Heart left ventricle (tissue), 16 donors: Measurements from ENCODE around the gene YES1. TPM values are rescaled to one million over a fixed set of nuclear protein-coding genes. Genes with fewer than 3 reads are reported as not detected.

Experiments used
- ATAC-seq, 4 donors: fragments of 200-7000 bp; cut with Tn5 transposase; one replicate each; pipeline ENCODE4 v1.9.1; 2020 to 2022; ENCODE audit warnings: moderate library complexity in 4 of 4, mild to moderate bottlenecking in 3 of 4, moderate number of reproducible peaks in 1 of 4
- DNase-seq, 5 donors: peaks; one replicate each; pipeline ENCODE4 v3.0.0-alpha.2; 2020
- H3K27ac ChIP-seq, 12 donors: fragments of 200-600 bp; sonication (generic) in 4 of 12; one replicate each; pipeline versions ENCODE4 v1.5.0 to v1.8.0; 2016 to 2022; ENCODE audit warnings: mild to moderate bottlenecking in 2 of 12
- H3K27me3 ChIP-seq, 9 donors: fragments of 200-600 bp; sonication (generic) in 2 of 9; one replicate each; pipeline versions ENCODE4 v1.5.1 to v1.8.0; 2016 to 2022; ENCODE audit warnings: mild to moderate bottlenecking in 3 of 9
- H3K36me3 ChIP-seq, 9 donors: fragments of 200-600 bp; sonication (generic) in 2 of 9; one replicate each; pipeline versions ENCODE4 v1.5.0 to v1.8.0; 2018 to 2022; ENCODE audit warnings: mild to moderate bottlenecking in 2 of 9
- H3K4me1 ChIP-seq, 12 donors: fragments of 200-600 bp; sonication (generic) in 4 of 12; one replicate each; pipeline versions ENCODE4 v1.5.0 to v1.8.0; 2016 to 2022; ENCODE audit warnings: mild to moderate bottlenecking in 3 of 12
- H3K4me3 ChIP-seq, 12 donors: fragments of 200-600 bp; sonication (generic) in 4 of 12; one replicate each; pipeline versions ENCODE4 v1.5.0 to v1.8.0; 2017 to 2022; ENCODE audit warnings: mild to moderate bottlenecking in 9 of 12, moderate library complexity in 4 of 12
- H3K9me3 ChIP-seq, 12 donors: fragments of 200-600 bp; sonication (generic) in 4 of 12; one replicate each; pipeline versions ENCODE4 v1.5.0 to v1.8.0; 2016 to 2022; ENCODE audit warnings: mild to moderate bottlenecking in 1 of 12
- CTCF ChIP-seq, 12 donors: fragments of 200-600 bp; sonication (generic) in 4 of 12; IDR thresholded peaks; one replicate each; pipeline versions ENCODE4 v1.5.0 to v1.8.0; 2018 to 2022; ENCODE audit warnings: antibody characterized with exemption in 12 of 12, mild to moderate bottlenecking in 5 of 12
- POLR2A ChIP-seq, 2 donors: fragments of 450-650 bp; IDR thresholded peaks; one replicate each; pipeline ENCODE4 v1.6.1; 2017; ENCODE audit warnings: antibody characterized with exemption in 2 of 2, mild to moderate bottlenecking in 2 of 2, moderate library complexity in 2 of 2
- WGBS, 4 donors: extraction: QIAGEN DNeasy Blood & Tissue Kit in 2 of 4; methylation state at CpG; one replicate each; pipeline versions ENCODE4 v1.1.5 to v1.1.7; 2013 to 2018; 5-methylcytosine and 5-hydroxymethylcytosine counted together
- intact Hi-C, 10 donors: fragments of 100-400 bp; cut with DNase I; formaldehyde crosslinking; loops; one replicate each; pipeline versions ENCODE4 v1.11.1 to v1.14.2; 2022
- polyA plus RNA-seq, 2 donors: library from polyadenylated mRNA; stranded (reverse); fragments of 200-250 nt; gene quantifications; one replicate each; pipeline ENCODE4 v1.2.3, GENCODE V29; 2013
- total RNA-seq, 9 donors: library from RNA; depleted of rRNA in 2 of 9; stranded (reverse); fragments of >200 nt in 2 of 9; fragmentation: NEBNext Ultra II Directional in 3 of 9; extraction: Animal tissue kit (Norgen Biotek cat#: 25700) in 3 of 9; gene quantifications; one replicate each; pipeline versions ENCODE4 v1.1.0 to v1.2.4, GENCODE V29; 2016 to 2023
- donor health status: ischemic (EF 13 %, LVEDD 7.1; RV severe dilation, severe dysfunction).
- donor health status: healthy with polysubstance abuse.
- donor health status: DM: no; HTN: yes; CAD: no.
- donor health status: DM: no; HTN: no; CAD: no.
- donor health status: ischemic (EF 25% LVEDD 6.9; RV normal size, moderate dysfunction).
- donor health status: ischemic (EF 25% LVEDD 5.7; RV mildly dilated, moderate dysfunction).
- donor health status: healthy.
- donor health status: DM: yes; HTN: yes; CAD: no.
- donor health status: ischemic (EF 35%, LVEDD 5.7; RV mildly dilated, moderate dysfunction).
- donor health status: nonischemic (EF 11% LVEDD 7.7; RV severe dilation, severe dysfunction).
- donor health status: DM: yes; HTN: yes; CAD: no.
- donor health status: PGD.
- donor health status: ischemic (EF 29% LVEDD 5.4; RV normal size, mild dysfunction).
- donor health status: nonischemic (EF 23%, LVEDD 6.1; RV moderate dilation, normal function).

YES1 gene
- total and polyA plus RNA-seq, 11 donors: 7.1 to 50.2 (median 23.5) TPM

- DNase-seq (no peak), ATAC-seq (no peak)
- Histone ChIP-seq H3K9me3 (peaks cover 0 to 3% (median 0%) of the 10 kb centered on the region in 12 donors), H3K4me1 (peaks cover 0 to 16% (median 0%) of the 10 kb centered on the region in 12 donors), H3K27ac (no peak overlapping the region), H3K4me3 (no peak overlapping the region), H3K36me3 (no peaks in the 10 kb centered on the region), H3K27me3 (no peaks in the 10 kb centered on the region)
- WGBS, 4 donors: 81 to 90% (median 88%) methylated on average over 4 of the region's 4 CpGs
- TF ChIP-seq CTCF (IDR thresholded peaks at IDR 0.05): no peak
- no peak for TF ChIP-seq POLR2A (IDR thresholded peaks at IDR 0.05)
- intact Hi-C loops: no loop called here
Measured at GRCh38 chr18:849021-849420, 37.0 kb upstream of the YES1 start.

DNA sequence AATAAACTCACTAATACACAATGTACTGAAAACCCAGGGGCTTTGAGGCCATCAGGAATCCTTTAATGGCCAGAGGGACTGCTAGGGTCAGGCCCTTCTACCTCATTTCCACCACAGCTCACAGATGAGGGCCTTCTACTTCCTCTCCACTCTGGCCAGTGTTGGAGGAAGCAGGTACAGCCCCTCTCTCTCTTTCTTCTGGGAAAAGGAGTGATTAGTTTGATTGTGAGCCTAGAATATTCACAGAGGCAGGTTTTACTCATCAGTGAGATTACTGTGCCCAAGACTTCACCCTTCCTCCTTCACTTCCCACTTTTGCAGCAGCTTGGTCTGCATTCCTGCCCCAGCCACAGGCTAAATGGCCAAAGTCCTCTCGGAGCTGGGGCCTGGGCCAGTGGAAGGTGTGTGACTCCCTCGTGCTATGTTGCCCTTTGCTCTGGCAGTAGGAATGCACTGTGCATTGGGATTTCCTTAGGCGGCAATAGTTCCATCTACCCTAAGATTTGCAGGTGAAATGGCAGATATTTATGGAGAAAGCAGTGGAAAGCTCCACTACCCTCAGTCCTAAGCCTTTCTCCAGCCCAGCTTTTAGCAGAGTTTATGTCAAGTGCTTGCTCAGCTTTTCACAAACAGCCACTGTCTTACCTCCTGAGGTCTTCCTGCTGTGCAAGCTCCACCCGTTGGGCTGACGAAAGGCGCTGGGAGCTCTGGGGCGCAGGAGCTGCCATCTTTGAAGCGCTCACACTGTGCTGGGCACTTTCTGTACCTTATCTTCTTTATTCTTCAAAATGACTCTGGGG, 36.2 kb upstream of the YES1 start:
- intact Hi-C loops: no loop called here
- H3K27ac ChIP-seq: no peak overlapping the region
- no peak for DNase-seq
- no peaks in the 10 kb centered on the region for H3K36me3 ChIP-seq
- peaks cover 0 to 16% (median 0%) of the 10 kb centered on the region in 12 donors for H3K4me1 ChIP-seq
- H3K4me3 ChIP-seq: no peak overlapping the region
- 65 to 78% (median 76%) methylated on average over 8 of the region's 8 CpGs for WGBS, 4 donors
- ATAC-seq: no peak
- H3K9me3 ChIP-seq: peaks cover 0 to 3% (median 0%) of the 10 kb centered on the region in 12 donors
- TF ChIP-seq CTCF (IDR thresholded peaks at IDR 0.05): no peak
- no peak for TF ChIP-seq POLR2A (IDR thresholded peaks at IDR 0.05)
- H3K27me3 ChIP-seq: no peaks in the 10 kb centered on the region

DNA sequence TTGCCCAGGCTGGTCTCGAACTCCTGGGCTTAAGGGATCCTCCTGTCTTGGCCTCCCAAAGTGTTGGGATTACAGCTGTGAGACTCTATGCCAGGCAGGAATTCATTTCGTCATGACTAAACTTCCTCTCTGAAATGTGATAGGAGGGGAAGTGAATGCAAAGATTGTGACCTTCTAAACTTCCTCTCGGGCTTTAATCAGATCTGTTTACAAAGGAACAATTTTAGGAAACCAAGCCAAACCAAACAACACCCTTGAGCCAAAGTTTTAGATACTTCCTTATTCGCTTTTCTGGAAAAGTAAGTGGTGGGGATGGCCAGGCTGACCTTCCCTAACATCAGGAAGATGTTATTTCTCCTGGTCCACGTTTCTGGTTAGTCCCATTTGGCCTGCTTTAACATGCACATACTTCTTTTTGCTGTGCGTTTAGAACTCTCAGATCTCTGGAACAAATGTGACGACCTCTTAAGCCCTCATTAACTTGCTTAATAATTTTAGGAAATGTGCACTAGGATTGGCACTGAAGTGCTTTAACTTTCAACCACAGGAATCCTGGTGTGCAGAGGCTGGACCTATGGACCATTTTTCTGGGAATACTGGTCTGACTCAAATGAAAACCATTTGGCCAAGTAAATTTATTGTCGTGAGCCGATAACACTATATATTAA, 33.2 kb upstream of the YES1 start:
- Histone ChIP-seq H3K4me1 (peaks cover 0 to 16% (median 0%) of the 10 kb centered on the region in 12 donors), H3K9me3 (peaks cover 0 to 3% (median 0%) of the 10 kb centered on the region in 12 donors), H3K27me3 (no peaks in the 10 kb centered on the region), H3K4me3 (no peak overlapping the region), H3K36me3 (no peaks in the 10 kb centered on the region), H3K27ac (peak overlapping the region in 7 of 12 donors; percentile 1 to 60 (median 52))
- DNase-seq: peak in 1 of 5 donors; percentile 18
- 32 to 41% (median 38%) methylated on average over 9 of the region's 9 CpGs for WGBS, 4 donors
- intact Hi-C loops: no loop called here
- no peak for TF ChIP-seq POLR2A (IDR thresholded peaks at IDR 0.05)
- TF ChIP-seq CTCF (IDR thresholded peaks at IDR 0.05): no peak
- peak; percentile 69 to 87 (median 81) for ATAC-seq

DNA sequence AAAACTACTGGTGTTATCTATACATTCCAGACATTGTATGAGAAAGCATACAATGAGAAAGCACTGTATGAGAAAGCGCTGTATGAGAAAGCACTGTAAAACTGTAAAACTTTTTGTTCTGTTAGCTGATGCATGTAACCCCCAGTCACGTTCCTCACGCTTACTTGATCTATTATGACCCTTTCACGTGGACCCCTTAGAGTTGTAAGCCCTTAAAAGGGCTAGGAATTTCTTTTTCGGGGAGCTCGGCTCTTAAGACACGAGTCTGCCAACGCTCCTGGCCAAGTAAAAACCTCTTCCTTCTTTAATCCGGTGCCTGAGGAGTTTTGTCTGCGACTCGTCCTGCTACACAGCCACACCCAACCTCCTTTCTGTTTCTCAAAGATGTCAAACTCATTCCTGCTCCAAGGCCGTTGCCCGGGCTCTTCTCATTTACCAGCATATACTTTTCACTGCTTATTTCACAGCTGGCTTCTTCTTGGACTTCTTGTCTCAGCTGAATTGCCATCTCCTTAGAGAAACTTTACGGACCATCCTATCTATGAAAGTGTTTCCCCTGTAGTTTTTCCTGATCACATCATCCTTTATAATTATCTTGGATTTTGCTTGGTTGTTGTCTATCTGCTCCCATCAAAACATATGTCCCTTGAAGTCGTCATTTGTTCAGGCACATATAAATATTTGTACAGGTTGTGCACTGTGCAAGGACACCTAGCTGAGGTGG, 29.8 kb upstream of the YES1 start:
- peaks cover 0 to 25% (median 0%) of the 10 kb centered on the region in 12 donors for H3K4me1 ChIP-seq
- WGBS, 4 donors: 56 to 61% (median 57%) methylated on average over 15 of the region's 15 CpGs
- intact Hi-C loops: no loop called here
- no peaks in the 10 kb centered on the region for H3K27me3 ChIP-seq
- H3K9me3 ChIP-seq: peaks cover 0 to 3% (median 0%) of the 10 kb centered on the region in 12 donors
- TF ChIP-seq POLR2A (IDR thresholded peaks at IDR 0.05) (no peak), CTCF (IDR thresholded peaks at IDR 0.05) (no peak)
- DNase-seq: no peak
- no peak overlapping the region for H3K27ac ChIP-seq
- no peak overlapping the region for H3K4me3 ChIP-seq
- H3K36me3 ChIP-seq: no peaks in the 10 kb centered on the region
- ATAC-seq: no peak
